Uterus (tissue), 4 donors: ENCODE measurements around the gene HAUS2. TPM values are rescaled to one million over a fixed set of nuclear protein-coding genes. Genes with fewer than 3 reads are reported as not detected.

ENCODE experiments used
- DNase-seq, 2 donors: peaks; one replicate each; pipeline ENCODE4 v3.0.0-alpha.2; 2019 to 2020
- H3K27ac ChIP-seq, 2 donors: fragments of 200-600 bp; sonication (generic); 1 replicate in 1 of 2; 2 replicates in 1 of 2; pipeline ENCODE4 v1.5.1; 2016 to 2018
- H3K27me3 ChIP-seq, 2 donors: fragments of 200-600 bp; sonication (generic); one replicate each; pipeline ENCODE4 v1.5.1; 2018 to 2019; ENCODE audit warnings: control low read depth in 1 of 2
- H3K36me3 ChIP-seq, 2 donors: fragments of 200-600 bp; sonication (generic); one replicate each; pipeline ENCODE4 v1.5.1; 2019; ENCODE audit warnings: control low read depth in 1 of 2
- H3K4me1 ChIP-seq, 2 donors: fragments of 200-600 bp; sonication (generic); one replicate each; pipeline ENCODE4 v1.5.1; 2018 to 2019; ENCODE audit warnings: control low read depth in 1 of 2
- H3K4me3 ChIP-seq, 2 donors: fragments of 200-600 bp; sonication (generic); 1 replicate in 1 of 2; 2 replicates in 1 of 2; pipeline ENCODE4 v1.5.1; 2018 to 2019; ENCODE audit warnings: mild to moderate bottlenecking in 1 of 2
- H3K9me3 ChIP-seq, 2 donors: fragments of 200-600 bp; sonication (generic); one replicate each; pipeline ENCODE4 v1.5.1; 2019; ENCODE audit warnings: control low read depth in 1 of 2
- CTCF ChIP-seq, 4 experiments: fragments of 200-600 bp in 2 of 4; fragments of 450-650 bp in 2 of 4; sonication (generic) in 2 of 4; IDR thresholded peaks; one replicate each; pipeline ENCODE4 v1.5.1; 2016 to 2019; ENCODE audit warnings: antibody characterized with exemption in 4 of 4, mild to moderate bottlenecking in 2 of 4, moderate library complexity in 1 of 4
- POLR2A ChIP-seq, 2 donors: fragments of 450-650 bp; IDR thresholded peaks; one replicate each; pipeline ENCODE4 v1.6.1; 2016; ENCODE audit warnings: antibody characterized with exemption in 2 of 2, mild to moderate bottlenecking in 1 of 2, moderate library complexity in 1 of 2
- intact Hi-C: fragments of 100-400 bp; cut with DNase I; formaldehyde crosslinking; loops from one replicate; pipeline ENCODE4 v1.15.1; 2023; ENCODE audit warnings: low total_unique reads
- total RNA-seq, 4 donors: library from RNA; depleted of rRNA in 3 of 4; stranded (reverse); fragments of >200 nt in 3 of 4; gene quantifications; one replicate each; pipeline versions ENCODE4 v1.1.0 to v1.2.4, GENCODE V29; 2014 to 2023
- donor health status: DM: yes; HTN: yes; CAD: no.

The HAUS2 gene
- total RNA-seq, 4 donors from 2014 or later, result 3.5 to 28.1 (median 14.6) TPM

- intact Hi-C loops, result no loop called here
Observed at GRCh38 chr15:42575188-42576039, 26.8 kb downstream of the HAUS2 start, which contains the start of gene STARD9. Gene STARD9, plus strand, starts transcription at chr15:42575606. Its CDS starts 110 bp downstream, at chr15:42575716.

GRCh38 chr15:42576040-42576594 lies 27.5 kb downstream of the HAUS2 start:
- peak overlapping the region; percentile 95 to 98 for H3K27ac ChIP-seq
- H3K4me3 ChIP-seq, result peak overlapping the region; percentile 76 to 100
- no peak for TF ChIP-seq CTCF (IDR thresholded peaks at IDR 0.05)
- TF ChIP-seq POLR2A (IDR thresholded peaks at IDR 0.05), result no peak
- intact Hi-C loops, result no loop called here
- no peaks in the 10 kb centered on the region for H3K36me3 ChIP-seq
- no peak for DNase-seq
- H3K27me3 ChIP-seq, result no peaks in the 10 kb centered on the region
- H3K4me1 ChIP-seq, result peaks cover 0 to 6% of the 10 kb centered on the region in 2 donors
- H3K9me3 ChIP-seq, result no peaks in the 10 kb centered on the region

More at GRCh38 chr15:42575188-42576039, 26.8 kb downstream of the HAUS2 start, which contains the start of gene STARD9:
- Histone ChIP-seq H3K4me3 (peak within 1 kb of the TSS; percentile 76 to 100), H3K4me1 (peaks cover 0 to 6% of the 10 kb centered on the region in 2 donors), H3K27me3 (no peaks in the 10 kb centered on the region), H3K36me3 (no peaks in the 10 kb centered on the region), H3K9me3 (no peaks in the 10 kb centered on the region), H3K27ac (peak within 1 kb of the TSS; percentile 95 to 98)
- TF ChIP-seq POLR2A (IDR thresholded peaks at IDR 0.05), result peak; percentile 66 to 79
- no peak for TF ChIP-seq CTCF (IDR thresholded peaks at IDR 0.05)
- peak; percentile 99 for DNase-seq

GRCh38 chr15:42576776-42577175 lies 28.1 kb downstream of the HAUS2 start:
- H3K27me3 ChIP-seq, result no peaks in the 10 kb centered on the region
- TF ChIP-seq CTCF (IDR thresholded peaks at IDR 0.05) (no peak), POLR2A (IDR thresholded peaks at IDR 0.05) (no peak)
- no peaks in the 10 kb centered on the region for H3K36me3 ChIP-seq
- H3K4me3 ChIP-seq, result peak overlapping the region in 1 of 2 donors; percentile 76
- H3K9me3 ChIP-seq, result no peaks in the 10 kb centered on the region
- intact Hi-C loops, result no loop called here
- H3K27ac ChIP-seq, result peak overlapping the region; percentile 95 to 98
- peaks cover 0 to 7% of the 10 kb centered on the region in 2 donors for H3K4me1 ChIP-seq
- no peak for DNase-seq

- intact Hi-C loops, result no loop called here
- no peaks in the 10 kb centered on the region for H3K9me3 ChIP-seq
- no peak for TF ChIP-seq CTCF (IDR thresholded peaks at IDR 0.05)
- TF ChIP-seq POLR2A (IDR thresholded peaks at IDR 0.05), result no peak
Observed at GRCh38 chr15:42577514-42578031, 28.9 kb downstream of the HAUS2 start.

More at GRCh38 chr15:42577514-42578031, 28.9 kb downstream of the HAUS2 start:
- Histone ChIP-seq H3K27ac (peak overlapping the region; percentile 95 to 98), H3K27me3 (no peaks in the 10 kb centered on the region), H3K4me1 (peaks cover 0 to 14% of the 10 kb centered on the region in 2 donors), H3K36me3 (no peaks in the 10 kb centered on the region), H3K4me3 (peak overlapping the region in 1 of 2 donors; percentile 1)
- DNase-seq, result no peak
